Measurements from ENCODE around the gene CDCA5.
A peak's percentile ranks its signal among the peaks of the same experiment; 100 is the strongest.

Gene CDCA5

DNA sequence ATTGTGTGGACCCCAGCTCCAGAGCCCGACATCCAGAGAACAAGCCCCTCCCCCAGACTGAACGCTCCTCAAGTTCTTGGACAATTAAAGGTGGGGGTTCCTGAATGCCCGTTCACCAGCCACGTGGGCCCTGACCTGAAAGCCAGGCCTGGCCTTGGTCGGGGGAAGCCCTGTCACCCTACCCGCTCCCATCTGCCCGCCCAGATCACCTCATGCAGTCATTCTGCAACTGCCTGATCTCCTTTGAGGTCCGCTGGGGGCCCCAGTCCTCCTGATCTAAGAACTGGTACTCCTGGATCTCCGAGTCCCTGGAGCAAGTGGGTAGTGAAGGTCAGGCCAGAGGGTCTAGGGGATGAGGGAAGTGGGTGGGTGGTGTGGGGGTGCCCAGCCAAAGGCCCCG lies 16.4 kb downstream of the CDCA5 start:
- DNase-seq = no peak

DNA sequence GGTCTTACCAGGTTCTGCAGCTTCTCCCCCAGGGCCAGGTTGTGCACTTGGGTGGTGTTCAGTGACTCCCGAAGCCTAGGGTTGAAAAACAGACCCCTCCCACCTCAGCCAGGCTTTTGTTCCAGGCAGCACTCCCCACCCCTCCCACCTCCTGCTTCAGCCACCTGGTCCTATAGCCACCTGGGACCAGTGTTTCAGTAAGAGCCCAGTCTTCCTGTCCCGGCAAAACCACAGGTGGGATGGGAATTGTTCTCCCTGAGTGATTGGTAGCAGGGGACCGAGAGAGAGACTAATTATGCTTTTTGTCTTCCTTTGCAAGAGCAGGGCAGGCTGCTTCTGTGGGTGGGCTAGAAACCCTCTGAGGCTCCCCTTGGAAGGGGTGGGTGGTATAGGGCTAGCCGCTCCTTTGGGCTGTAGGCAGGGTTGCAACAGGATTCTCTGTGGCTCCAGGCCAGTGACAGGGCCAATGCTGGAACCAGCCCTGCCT lies 17.0 kb downstream of the CDCA5 start:
- DNase-seq = no peak

DNA sequence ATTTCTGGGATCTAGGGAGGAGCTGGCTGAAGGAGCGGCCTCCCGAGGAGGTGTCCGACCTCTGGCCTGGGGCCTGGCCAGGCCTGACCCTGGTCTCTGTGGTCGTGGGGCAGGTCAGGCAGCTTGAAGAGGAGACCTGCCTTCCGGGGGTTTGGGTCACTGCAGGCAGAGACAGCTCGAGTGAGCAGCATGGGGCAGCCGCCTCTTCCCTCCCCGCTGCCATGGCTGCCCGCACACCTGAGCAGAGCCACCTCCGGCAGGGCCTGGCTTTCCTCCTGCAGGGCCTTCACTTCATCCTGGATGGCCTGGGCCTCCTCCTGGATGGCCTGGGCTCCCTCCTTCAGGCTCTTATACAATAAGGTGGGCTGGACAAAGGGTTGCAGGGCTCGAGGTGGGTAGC lies 17.5 kb downstream of the CDCA5 start:
- no peak for DNase-seq

DNA sequence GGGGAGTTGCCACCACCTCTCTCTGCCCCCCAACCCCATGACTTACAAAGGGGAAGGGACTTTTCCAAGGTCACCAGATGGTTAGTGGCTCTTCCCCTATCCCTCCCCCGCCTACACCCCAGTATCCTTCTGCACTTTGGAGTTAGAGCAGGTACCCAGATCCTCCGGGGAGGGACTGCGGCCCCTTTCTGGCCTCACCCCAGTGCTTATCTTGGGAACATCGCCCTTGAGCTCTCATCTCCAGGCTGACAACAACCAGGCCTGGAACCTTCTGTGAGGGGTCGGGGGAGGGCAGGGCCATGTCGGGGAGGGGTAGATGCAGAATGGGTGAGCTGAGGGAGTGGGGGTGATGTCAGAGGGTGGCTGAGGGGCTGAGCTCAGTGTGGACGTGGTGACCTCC lies 18.0 kb downstream of the CDCA5 start:
- DNase-seq = no peak

DNA sequence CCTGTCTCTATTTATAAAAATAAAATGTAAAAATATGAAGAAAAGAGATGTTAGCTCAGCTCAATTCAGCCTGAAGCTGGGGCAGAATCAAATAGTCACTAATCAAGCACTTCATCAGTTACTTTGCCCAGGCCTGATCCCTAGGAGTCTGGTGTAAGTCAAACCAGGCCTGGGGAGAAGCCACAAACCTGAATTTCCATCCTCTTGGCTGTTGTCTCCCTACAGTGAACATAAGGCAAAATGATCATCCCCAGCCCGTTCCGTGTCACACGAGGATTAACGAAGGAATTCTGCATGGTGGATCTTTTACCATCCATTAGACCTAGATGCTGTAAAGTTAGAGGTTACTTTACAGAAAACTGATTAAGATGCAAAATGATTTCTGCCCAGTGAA lies 19.0 kb downstream of the CDCA5 start:
- no peak for DNase-seq

DNA sequence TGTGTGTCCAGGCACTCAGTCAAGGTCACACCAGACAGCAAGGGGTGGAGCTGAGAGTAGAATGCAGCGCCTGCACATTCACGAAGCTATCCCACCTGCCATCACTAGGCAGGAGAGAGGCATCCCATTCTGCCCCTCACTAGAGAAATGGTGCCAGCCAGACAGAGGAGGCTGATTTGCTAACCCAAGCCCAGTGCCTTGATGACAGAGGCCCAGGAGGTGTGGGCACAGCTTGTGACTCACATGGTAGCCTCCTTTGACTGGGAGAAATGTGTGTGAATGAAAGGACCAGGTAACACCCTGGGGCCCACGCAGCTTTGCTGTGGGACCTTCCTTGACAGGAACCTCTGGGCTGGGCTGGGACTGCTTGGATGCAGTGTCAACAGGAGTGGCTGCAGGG lies 20.3 kb downstream of the CDCA5 start:
- no peak for DNase-seq

DNA sequence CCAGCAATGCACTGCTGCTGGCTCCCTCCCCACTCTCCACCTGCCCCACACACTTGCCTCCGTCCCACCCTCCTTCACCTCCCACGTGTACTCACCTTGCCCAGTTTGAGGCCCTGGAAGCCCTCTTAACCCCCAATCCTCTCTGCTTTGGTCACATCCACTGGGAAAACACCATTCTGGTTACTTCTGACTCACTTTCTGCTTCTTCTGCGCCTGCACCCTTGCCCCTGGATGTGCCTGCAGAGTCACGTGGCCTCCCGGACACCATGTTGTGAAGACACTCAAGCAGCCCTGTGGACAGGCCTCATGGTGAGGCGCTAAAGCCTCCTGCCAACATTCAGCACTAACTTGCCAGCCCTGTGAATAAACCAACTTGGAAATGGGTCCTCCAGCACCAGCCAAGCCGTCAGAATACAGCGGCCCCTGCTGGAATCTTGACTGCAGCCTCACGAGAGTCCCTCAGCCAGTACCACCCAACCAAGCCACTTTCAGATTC lies 22.9 kb downstream of the CDCA5 start:
- DNase-seq = no peak

DNA sequence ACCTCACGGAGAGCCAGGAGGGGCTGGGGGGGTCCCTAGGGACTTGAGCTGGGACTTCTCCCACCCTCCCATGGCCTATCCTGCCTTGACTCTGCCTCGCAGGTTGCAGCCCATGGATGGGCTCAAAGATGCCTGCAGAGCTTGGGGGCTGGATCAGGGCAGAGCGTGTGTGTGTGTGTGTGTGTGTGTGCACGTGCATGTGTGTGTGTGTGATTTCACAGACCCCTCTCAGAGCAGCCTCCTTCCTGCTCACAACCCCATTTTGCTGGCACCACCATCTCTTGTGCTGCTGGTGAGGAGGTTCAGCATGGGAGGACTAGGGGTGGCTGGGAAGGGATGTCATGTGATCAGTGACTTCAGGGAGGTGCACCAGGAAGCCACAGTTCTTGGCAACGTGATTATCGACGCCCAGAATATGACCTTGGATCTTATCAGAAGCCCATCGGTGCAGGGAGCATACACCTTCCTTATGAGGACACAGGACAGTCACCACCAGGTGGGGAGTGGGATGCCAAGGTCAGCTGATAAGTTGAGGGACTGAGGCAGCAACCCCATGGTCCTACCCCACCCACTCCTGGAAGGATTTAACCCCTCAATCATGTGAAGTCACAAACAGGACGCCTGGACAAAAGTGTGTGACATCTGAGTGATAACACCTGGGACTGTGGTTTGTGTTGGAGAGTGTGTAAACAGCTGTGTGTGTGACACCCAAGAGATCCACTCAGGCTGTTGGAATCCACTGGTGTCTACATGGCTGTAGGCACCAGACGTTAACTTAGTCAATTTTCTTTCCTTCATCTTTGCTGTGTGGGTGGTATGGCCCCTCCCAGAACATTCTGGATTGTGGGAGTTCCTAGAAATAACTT lies 23.6 kb downstream of the CDCA5 start:
- DNase-seq = no peak

DNA sequence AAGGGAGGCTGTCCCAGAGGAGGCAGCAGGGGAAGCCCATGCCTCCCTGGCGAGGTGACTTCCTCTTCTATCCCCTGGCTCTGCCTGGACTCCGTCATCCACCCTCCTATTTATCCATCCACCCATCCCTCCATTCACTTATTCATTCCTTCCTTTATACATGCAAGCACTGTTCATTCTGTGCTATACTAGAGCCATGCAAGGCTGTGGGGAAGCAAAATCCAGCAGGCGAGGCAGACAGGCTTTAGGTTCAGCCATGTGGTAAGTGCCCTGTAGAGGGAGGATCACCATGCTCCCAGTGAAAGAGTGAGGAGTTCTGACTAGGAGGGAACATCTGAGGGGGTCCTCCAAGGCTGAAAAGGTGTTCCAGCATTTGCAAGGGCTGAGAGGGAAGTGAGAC lies 24.3 kb downstream of the CDCA5 start:
- DNase-seq = no peak

DNA sequence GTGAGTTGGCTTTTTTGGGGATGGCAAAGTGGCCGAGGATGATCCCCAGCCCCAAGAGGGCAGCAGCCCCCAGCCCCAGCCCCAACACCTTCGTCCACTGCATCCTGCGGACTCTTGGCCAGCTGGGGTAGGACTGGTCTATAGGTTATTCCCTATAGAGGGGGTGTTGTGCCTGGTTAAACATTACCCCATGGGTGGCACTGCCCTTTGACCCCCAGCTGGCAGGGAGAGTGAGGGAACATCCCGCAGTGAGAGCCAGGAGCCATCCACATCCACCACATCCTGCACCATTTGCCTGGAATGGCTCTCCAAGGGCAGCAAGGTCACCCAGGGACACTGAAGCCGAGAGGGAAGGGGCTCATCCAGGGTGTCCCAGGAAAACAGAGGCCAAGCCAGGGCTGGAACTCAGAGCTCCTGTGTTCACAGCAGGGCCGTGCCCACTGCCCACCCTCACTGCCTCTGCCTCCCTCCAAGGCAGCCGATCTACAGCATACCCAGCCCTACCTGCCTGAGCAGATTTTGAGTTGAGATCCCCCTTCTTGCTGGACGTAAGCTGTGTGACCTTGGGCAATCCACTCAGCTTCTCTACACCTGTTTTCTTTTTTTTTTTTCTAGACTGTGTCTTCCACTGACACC lies 25.3 kb downstream of the CDCA5 start, which contains the start of gene NAALADL1:
NAALADL1 (minus strand) TSS at position 135 of the 636 bp plus-strand sequence; CDS start at position 103, 32 bp downstream.
- no peak for DNase-seq

DNA sequence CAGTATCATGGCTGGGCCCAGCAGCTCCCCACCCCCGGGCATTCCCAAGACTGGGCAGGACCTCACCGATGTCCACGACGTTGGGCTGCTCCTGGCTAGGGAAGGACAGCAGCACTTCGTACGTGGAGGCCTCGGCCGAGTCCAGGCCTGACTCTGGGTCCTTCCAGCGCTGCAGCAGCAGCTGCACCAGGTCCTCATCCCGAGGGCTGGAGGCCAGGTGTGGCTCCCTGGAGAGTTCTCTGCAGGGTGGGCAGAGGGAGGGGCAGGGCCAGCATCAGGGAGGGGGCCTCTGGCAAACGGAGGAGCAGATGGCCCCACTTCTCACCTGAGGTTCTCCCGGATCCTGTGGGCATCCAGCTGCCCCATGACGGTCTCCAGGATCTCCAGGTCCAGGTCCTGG lies 25.8 kb downstream of the CDCA5 start:
- no peak for DNase-seq

DNA sequence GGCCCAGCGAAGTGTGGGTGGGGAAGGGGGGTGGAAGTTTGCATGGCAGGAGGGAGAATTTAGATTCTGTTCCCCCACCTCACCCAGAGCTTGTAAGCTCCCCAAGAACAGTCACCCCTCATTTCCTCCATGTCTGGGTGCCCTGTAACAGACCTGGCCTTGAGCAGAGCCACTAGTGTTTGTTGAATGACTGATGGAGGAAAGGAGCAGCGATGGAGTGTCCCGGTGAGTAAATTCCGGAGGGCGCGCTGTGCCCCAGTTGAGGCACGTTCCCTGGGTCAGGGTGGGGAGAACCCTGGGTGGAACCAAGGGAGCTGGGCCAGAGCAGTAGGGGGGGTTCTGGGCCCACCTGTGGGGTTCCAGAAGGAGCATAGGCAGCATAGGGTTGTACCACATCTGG lies 26.3 kb downstream of the CDCA5 start:
- no peak for DNase-seq

DNA sequence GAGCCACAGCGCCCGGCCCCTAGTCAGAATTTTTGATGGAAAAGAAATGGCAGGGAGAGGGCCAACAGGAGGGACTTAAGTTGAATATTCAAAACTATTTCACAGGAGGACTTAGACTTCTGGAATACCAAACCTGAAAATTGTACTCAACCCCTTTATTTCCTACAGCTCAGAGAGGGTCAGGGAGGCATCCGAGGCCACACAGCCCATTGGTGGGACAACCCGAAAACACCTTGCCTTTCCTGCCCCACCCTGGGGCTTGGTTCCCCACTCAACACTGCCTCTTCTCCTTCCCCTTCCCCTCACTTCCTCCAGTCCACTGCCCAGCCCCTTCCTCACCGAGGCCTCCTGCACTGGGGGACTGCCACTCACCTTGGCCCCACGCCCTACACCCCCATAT lies 26.8 kb downstream of the CDCA5 start:
- DNase-seq = no peak

DNA sequence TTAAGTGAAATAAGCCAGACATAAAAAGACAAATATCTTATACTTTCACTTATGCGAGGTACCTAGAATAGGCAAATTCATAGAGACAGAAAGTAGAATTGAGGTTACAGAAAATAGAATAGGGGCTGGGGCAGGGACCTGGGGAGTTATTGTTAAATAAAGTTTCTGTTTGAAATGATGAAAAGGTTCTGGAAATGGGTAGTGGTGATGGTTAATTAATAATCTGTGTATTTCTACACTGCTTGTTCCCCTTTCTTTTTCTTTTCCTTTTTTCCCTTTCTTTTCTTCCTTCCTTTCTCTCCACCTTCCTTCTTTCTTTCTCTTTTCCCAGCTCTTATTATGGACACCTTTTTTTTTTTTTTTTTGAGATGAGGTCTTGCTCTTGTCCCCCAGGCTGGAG lies 28.3 kb downstream of the CDCA5 start:
- no peak for DNase-seq

DNA sequence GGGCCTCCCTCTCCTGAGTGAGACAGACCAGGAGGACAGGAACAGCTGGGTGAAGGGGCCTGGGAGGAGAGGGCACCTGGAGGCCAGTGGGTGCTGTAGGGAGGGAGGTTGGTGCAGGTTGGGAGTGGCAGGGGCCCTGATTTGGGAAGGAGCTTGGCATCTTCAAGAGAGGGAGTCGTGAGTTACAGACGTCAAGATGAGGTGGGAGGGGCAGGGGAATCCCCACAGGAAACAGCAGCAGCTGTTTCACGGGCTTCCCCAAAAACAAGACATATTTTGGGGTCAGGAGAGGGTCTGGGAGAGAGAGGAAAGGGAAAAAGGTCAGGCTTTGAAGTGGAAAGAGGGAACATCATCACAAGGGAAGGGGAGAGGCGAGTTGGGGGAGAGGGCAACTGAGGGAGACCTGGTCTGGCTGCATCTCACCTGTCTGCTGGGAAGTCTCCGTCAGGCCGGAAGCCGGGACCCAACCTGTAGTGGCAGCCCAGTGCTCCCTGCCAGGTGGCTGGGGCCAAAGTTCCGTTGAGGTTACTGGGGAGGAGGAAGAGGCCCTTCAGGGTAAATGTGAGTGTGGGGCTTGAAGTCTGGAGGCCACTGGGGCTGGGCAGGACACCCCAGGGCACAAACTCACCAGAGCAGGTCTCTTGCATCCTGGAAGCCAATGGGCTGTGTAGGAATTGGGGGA lies 29.9 kb downstream of the CDCA5 start:
- no peak for DNase-seq

DNA sequence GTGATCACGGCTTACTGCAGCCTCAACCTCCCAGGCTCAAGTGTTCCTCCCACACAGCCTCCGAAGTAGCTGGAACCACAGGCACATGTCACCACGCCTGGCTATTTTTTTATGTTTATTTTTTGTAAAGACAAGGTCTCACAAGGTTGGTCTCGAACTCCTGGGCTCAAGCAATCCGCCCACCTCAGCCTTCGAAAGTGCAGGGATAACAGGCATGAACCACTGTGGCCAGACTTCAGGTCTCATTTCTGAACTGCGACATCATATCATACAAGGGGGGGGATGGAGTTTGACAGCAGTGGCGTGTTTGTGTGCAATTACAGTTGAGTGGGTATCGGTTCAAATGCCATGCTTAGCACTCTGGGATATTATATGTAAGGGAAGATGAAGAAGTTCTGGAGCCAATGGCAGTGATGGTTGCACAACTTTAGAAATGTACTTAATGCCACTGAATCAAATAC lies 32.4 kb downstream of the CDCA5 start:
- DNase-seq = no peak

DNA sequence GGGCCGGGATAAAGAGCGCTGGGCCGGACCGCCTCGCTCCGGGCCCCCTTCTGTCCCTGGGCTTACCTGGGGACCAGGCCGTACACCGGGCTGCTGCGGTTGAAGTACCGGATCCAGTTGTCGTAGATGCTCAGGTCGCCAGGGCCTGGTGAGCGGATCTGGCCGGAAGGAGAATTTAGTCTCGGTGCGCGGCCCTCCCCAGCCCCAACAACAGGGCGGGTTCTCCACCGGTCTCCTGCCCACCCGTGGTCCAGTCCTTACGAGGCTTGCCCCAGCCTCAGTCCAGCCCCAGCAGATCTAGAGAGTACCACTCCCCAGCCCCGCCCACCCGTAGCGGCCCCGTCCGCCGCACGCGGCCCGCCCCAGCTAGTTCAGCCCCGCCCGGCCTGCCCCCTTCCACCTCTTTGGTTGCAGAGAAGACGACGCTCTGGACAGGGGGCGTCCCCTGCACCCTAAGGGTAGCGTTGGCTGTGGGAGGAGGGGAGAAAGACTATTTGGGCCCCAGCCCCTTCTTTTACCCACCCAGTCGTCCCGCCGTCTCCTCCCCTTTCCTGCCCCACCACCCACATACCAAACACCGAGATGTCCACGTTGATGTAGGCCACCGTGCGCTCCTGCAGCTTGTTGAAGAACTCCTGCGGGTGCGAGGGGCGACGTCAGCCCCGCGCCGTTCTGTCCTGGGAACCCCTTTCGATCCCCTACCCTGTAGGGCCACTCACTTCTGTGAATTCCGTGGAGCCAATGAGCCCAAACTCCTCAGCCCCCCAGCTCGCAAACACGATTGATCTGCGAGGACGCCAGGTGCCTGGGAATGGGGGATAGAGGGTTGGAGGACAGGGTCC lies 36.0 kb downstream of the CDCA5 start:
- peak; percentile 32 for DNase-seq

DNA sequence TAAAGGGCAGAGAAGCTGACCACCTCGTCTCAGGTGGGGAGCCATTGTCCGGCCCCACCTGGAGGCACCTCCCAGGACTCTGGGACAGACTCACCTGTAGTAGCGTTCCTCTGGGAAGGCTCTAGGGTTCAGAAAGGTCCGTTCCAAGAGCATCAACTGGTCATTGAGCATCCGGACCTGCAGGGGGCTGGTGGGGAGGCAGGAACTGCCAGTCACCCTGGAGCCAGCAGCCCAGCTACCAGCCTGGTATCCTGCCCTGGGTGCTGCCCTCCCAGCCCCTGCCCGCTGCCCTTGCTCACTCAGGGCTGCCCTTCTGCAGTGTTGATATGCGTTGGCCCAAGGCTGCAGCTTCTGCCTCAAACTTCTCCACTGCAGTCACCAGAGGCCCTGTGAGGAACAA lies 38.1 kb downstream of the CDCA5 start:
- no peak for DNase-seq

DNA sequence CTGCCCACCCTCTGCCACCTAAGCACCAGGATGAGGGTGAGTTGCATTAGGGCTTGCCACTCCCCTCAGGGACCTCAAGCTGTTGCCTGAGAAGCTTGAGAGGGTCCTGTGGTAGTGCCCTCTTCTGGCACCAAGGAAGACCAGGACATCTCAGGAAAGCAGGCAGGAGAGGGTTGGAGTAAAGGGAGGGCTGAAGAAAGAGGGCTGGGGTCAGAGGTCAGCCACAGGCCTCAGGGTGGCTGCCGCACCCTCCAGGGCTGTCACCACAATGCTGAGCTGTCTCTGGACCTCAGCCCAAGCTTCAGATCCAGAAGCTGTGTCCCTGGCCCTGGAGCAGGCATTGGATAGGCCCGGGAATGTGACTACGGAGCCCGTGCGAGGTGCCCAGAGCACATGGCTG lies 38.8 kb downstream of the CDCA5 start:
- DNase-seq = no peak

DNA sequence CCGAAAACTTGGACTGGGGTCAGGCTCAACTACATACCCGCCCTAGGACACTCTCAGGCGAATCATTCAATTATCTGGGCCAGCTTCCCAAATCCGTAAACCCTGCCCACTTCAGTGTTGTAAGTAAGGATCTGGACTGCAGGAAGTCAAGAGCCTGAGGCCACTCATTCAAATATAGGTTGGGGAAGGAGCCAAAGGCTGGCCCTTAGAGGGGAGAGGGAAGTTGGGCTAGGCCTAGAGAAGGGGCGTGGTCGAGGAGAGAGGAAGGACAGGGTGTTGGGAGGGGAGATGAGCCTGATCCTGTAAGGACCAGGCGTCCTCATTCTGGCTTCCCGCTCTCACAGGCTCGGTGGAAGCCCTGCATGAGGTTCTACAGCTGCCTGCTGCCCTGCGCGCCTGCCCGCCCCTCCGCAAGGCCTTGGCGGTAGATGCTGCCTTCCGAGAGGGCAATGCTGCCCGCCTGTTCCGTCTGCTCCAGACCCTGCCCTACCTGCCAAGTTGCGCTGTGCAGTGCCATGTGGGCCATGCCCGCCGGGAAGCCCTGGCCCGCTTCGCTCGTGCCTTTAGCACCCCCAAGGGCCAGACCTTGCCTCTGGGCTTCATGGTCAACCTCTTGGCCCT lies 39.8 kb downstream of the CDCA5 start:
- DNase-seq = no peak

DNA sequence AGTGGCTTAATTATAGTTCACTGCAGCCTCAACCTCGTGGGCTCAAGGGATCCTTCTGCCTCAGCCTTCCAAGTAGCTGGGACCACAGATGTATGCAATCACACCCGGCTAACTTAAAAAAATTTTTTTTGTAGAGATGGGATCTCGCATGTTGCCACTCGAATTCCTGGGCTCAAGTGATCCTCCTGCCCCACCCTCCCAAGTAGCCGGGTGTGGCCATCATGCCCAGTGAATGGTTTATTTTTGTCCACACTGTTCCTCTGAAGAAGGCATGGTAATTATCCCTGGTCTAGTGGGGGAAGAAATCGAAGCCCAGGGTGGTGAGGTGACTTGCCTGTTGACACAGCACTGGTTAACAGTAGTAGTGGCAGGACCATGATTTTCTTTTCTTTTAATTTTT lies 40.9 kb downstream of the CDCA5 start:
- DNase-seq = no peak

Measured in activated gamma-delta T cell treated with Interleukin-2 at 50 U/mL for 16 hours (primary cell).